Upper lobe of left lung (tissue), 6 donors: ENCODE results near the gene MYADML2. TPM values are rescaled to one million over a fixed set of nuclear protein-coding genes. Genes with fewer than 3 reads are reported as not detected.

Experiments used
- ATAC-seq, 2 donors: fragments of 200-7000 bp; cut with Tn5 transposase; one replicate each; pipeline ENCODE4 v1.9.1; 2022; ENCODE audit warnings: mild to moderate bottlenecking in 2 of 2, moderate library complexity in 2 of 2; ENCODE audit not compliant: low FRiP score in 2 of 2
- DNase-seq, 2 donors: peaks; one replicate each; pipeline ENCODE4 v3.0.0-alpha.2; 2019 to 2020
- H3K27ac ChIP-seq, 4 donors: fragments of 200-600 bp; sonication (generic); one replicate each; pipeline ENCODE4 v1.5.1; 2016 to 2019
- H3K27me3 ChIP-seq, 4 donors: fragments of 200-600 bp; sonication (generic); one replicate each; pipeline ENCODE4 v1.5.1; 2017 to 2019
- H3K36me3 ChIP-seq, 4 donors: fragments of 200-600 bp; sonication (generic); one replicate each; pipeline ENCODE4 v1.5.1; 2016 to 2019
- H3K4me1 ChIP-seq, 4 donors: fragments of 200-600 bp; sonication (generic); one replicate each; pipeline ENCODE4 v1.5.1; 2018 to 2019
- H3K4me3 ChIP-seq, 4 donors: fragments of 200-600 bp; sonication (generic); one replicate each; pipeline ENCODE4 v1.5.1; 2017 to 2019; ENCODE audit warnings: mild to moderate bottlenecking in 2 of 4, moderate library complexity in 1 of 4
- H3K9me3 ChIP-seq, 4 donors: fragments of 200-600 bp; sonication (generic); one replicate each; pipeline ENCODE4 v1.5.1; 2018 to 2019
- CTCF ChIP-seq, 6 experiments: fragments of 450-650 bp in 4 of 6; fragments of 200-600 bp in 2 of 6; sonication (generic) in 2 of 6; IDR thresholded peaks; one replicate each; pipeline ENCODE4 v1.5.1; 2016 to 2019; ENCODE audit warnings: antibody characterized with exemption in 6 of 6
- EP300 ChIP-seq, 4 donors: sonication (generic); formaldehyde crosslinking; IDR thresholded peaks; one replicate each; pipeline ENCODE4 v1.5.1; 2017; ENCODE audit warnings: antibody characterized with exemption in 4 of 4, control low read depth in 2 of 4
- POLR2A ChIP-seq, 4 donors: fragments of 450-650 bp; IDR thresholded peaks; one replicate each; pipeline ENCODE4 v1.5.1; 2016 to 2017; ENCODE audit warnings: antibody characterized with exemption in 4 of 4, mild to moderate bottlenecking in 2 of 4
- POLR2AphosphoS5 ChIP-seq, 2 donors: sonication (generic); formaldehyde crosslinking; IDR thresholded peaks; one replicate each; pipeline ENCODE4 v1.5.1; 2017; ENCODE audit warnings: antibody characterized with exemption in 2 of 2
- WGBS, 2 donors: methylation state at CpG; one replicate each; pipeline ENCODE4 v1.1.5; 2017 to 2018; 5-methylcytosine and 5-hydroxymethylcytosine counted together
- total RNA-seq, 6 donors: library from RNA; depleted of rRNA in 4 of 6; stranded (reverse); fragments of >200 nt in 4 of 6; gene quantifications; one replicate each; pipeline versions ENCODE4 v1.1.0 to v1.2.1, GENCODE V29; 2016 to 2021
- donor health status: DM: no; HTN: no; CAD: no; lungs with moderate emphysema.
- donor health status: DM: no; HTN: yes; CAD: no; lungs with severe emphysema.

The MYADML2 gene
- total RNA-seq, 6 donors from 2014 or later: not detected

- no peak for TF ChIP-seq POLR2A (IDR thresholded peaks at IDR 0.05)
- TF ChIP-seq EP300 (IDR thresholded peaks at IDR 0.05): no peak
- TF ChIP-seq CTCF (IDR thresholded peaks at IDR 0.05): no peak
- no peak for TF ChIP-seq POLR2AphosphoS5 (IDR thresholded peaks at IDR 0.05)
- DNase-seq (peak in 1 of 2 donors; percentile 70), ATAC-seq (no peak)
- no peak overlapping the region for H3K4me3 ChIP-seq
- H3K9me3 ChIP-seq: no peaks in the 10 kb centered on the region
- H3K4me1 ChIP-seq: peaks cover 21 to 48% (median 41%) of the 10 kb centered on the region in 4 donors
- H3K27me3 ChIP-seq: no peaks in the 10 kb centered on the region
- H3K27ac ChIP-seq: peak overlapping the region in 1 of 4 donors; percentile 68
- H3K36me3 ChIP-seq: peaks cover 0 to 13% (median 8%) of the 10 kb centered on the region in 4 donors
- 95% methylated on average over 15 to 35 of the region's 37 CpGs for WGBS, 2 donors
Observed at GRCh38 chr17:81993729-81994592, 46.9 kb upstream of the MYADML2 start.

GRCh38 chr17:81992306-81993102, 45.5 kb upstream of the MYADML2 start:
- peaks cover 21 to 48% (median 41%) of the 10 kb centered on the region in 4 donors for H3K4me1 ChIP-seq
- TF ChIP-seq POLR2AphosphoS5 (IDR thresholded peaks at IDR 0.05) (no peak), EP300 (IDR thresholded peaks at IDR 0.05) (no peak), CTCF (IDR thresholded peaks at IDR 0.05) (no peak), POLR2A (IDR thresholded peaks at IDR 0.05) (no peak)
- 77 to 81% methylated on average over 15 to 29 of the region's 31 CpGs for WGBS, 2 donors
- peaks cover 0 to 13% (median 8%) of the 10 kb centered on the region in 4 donors for H3K36me3 ChIP-seq
- peak overlapping the region in 2 of 4 donors; percentile 7 to 25 for H3K4me3 ChIP-seq
- no peaks in the 10 kb centered on the region for H3K27me3 ChIP-seq
- DNase-seq: peak in 1 of 2 donors; percentile 69
- no peak for ATAC-seq
- no peaks in the 10 kb centered on the region for H3K9me3 ChIP-seq
- H3K27ac ChIP-seq: peak overlapping the region; percentile 48 to 79 (median 76)

DNA sequence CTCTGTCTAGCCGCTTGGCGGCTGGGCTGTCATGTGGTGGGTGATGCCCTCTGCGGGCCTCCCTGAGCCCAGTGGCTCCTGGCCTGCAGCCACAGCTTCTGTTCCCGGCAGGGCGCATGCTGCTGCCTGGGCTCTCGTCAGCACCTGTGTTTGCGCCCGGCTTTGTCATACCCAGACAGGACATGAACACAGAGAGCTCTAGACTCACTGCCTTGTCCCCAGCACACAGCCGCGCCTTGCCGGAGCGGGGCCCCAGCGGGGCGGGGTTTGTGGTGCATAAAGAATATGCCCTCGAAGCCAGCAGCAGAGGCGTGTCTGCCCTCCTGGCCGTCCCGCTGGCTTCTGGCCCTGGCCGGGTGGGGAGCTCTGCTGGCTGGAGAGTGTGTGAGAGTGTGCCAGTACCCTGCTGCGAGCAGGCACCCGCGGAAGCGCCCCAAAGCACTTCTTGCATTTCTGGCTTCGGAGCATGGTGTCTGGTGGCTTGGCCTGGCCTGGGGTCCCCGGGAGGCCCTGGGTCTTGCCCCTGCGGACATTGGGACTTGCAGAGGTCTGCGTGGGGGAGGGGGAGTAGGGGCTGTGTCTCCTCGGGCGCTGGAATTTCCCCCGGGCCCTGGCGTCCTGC, 44.8 kb upstream of the MYADML2 start:
- Histone ChIP-seq H3K36me3 (peaks cover 0 to 11% (median 7%) of the 10 kb centered on the region in 4 donors), H3K9me3 (no peaks in the 10 kb centered on the region), H3K4me1 (peaks cover 21 to 48% (median 41%) of the 10 kb centered on the region in 4 donors), H3K27ac (peak overlapping the region; percentile 51 to 79 (median 76)), H3K27me3 (no peaks in the 10 kb centered on the region), H3K4me3 (peak overlapping the region in 2 of 4 donors; percentile 7 to 25)
- DNase-seq (peak; percentile 95), ATAC-seq (peak; percentile 59 to 91)
- WGBS, 2 donors: 26 to 60% methylated on average over 5 to 19 of the region's 31 CpGs
- no peak for TF ChIP-seq EP300 (IDR thresholded peaks at IDR 0.05)
- peak in 1 of 6 experiments; percentile 22 for TF ChIP-seq CTCF (IDR thresholded peaks at IDR 0.05)
- peak; percentile 13 to 51 for TF ChIP-seq POLR2AphosphoS5 (IDR thresholded peaks at IDR 0.05)
- peak in 1 of 4 donors; percentile 76 for TF ChIP-seq POLR2A (IDR thresholded peaks at IDR 0.05)

GRCh38 chr17:81990836-81991683, 44.0 kb upstream of the MYADML2 start:
- ATAC-seq (peak in 1 of 2 donors; percentile 2), DNase-seq (peak in 1 of 2 donors; percentile 59)
- peak overlapping the region; percentile 51 to 79 (median 76) for H3K27ac ChIP-seq
- TF ChIP-seq EP300 (IDR thresholded peaks at IDR 0.05) (no peak), CTCF (IDR thresholded peaks at IDR 0.05) (no peak), POLR2AphosphoS5 (IDR thresholded peaks at IDR 0.05) (no peak), POLR2A (IDR thresholded peaks at IDR 0.05) (no peak)
- H3K27me3 ChIP-seq: no peaks in the 10 kb centered on the region
- H3K4me3 ChIP-seq: no peak overlapping the region
- 79 to 82% methylated on average over 9 to 25 of the region's 25 CpGs for WGBS, 2 donors
- H3K9me3 ChIP-seq: no peaks in the 10 kb centered on the region
- H3K4me1 ChIP-seq: peaks cover 21 to 48% (median 41%) of the 10 kb centered on the region in 4 donors
- peaks cover 0 to 14% (median 3%) of the 10 kb centered on the region in 4 donors for H3K36me3 ChIP-seq
